Mesendoderm (in vitro differentiated cells): ENCODE data around the gene NANS. TPM values are rescaled to one million over a fixed set of nuclear protein-coding genes. Genes with fewer than 3 reads are reported as not detected.

Experiments
- DNase-seq: peaks from one replicate; pipeline ENCODE4 v3.0.0; 2013
- H2AK5ac ChIP-seq: 2 replicates; pipeline ENCODE4 v1.6.1; 2013; ENCODE audit warnings: low read length, inconsistent platforms
- H2BK120ac ChIP-seq: 2 replicates; pipeline ENCODE4 v1.6.1; 2013; ENCODE audit warnings: low read depth, mild to moderate bottlenecking, low read length, moderate library complexity, mixed read lengths
- H2BK15ac ChIP-seq: replicated peaks from 2 replicates; pipeline ENCODE4 v1.6.1; 2013; ENCODE audit warnings: low read depth, mild to moderate bottlenecking, moderate library complexity
- H2BK5ac ChIP-seq: 2 replicates; pipeline ENCODE4 v1.6.1; 2013; ENCODE audit warnings: low read length, inconsistent platforms
- H3K18ac ChIP-seq: 2 replicates; pipeline ENCODE4 v1.6.1; 2013; ENCODE audit warnings: mild to moderate bottlenecking, low read length, mixed read lengths
- H3K23ac ChIP-seq: one replicate; pipeline ENCODE4 v1.6.1; 2013; ENCODE audit warnings: low read length
- H3K27ac ChIP-seq: 2 replicates; pipeline ENCODE4 v1.5.1; 2013; ENCODE audit warnings: low read depth, mild to moderate bottlenecking, inconsistent platforms, low read length, moderate library complexity
- H3K27me3 ChIP-seq: 2 replicates; pipeline ENCODE4 v1.6.1; 2013; ENCODE audit warnings: low read length, control low read depth, mild to moderate bottlenecking, inconsistent platforms; ENCODE audit not compliant: insufficient read depth, poor library complexity
- H3K36me3 ChIP-seq: 2 replicates; pipeline ENCODE4 v1.6.1; 2013; ENCODE audit warnings: low read length, inconsistent platforms; ENCODE audit not compliant: control insufficient read depth, insufficient read depth
- H3K4ac ChIP-seq: one replicate; pipeline ENCODE4 v1.6.1; 2013; ENCODE audit warnings: low read depth, mild to moderate bottlenecking, low read length, moderate library complexity
- H3K4me1 ChIP-seq: 2 replicates; pipeline ENCODE4 v1.6.1; 2013; ENCODE audit warnings: low read depth, low read length, inconsistent platforms; ENCODE audit not compliant: control insufficient read depth
- H3K4me2 ChIP-seq: 2 replicates; pipeline ENCODE4 v1.6.1; 2013; ENCODE audit warnings: low read length
- H3K4me3 ChIP-seq: 2 replicates; pipeline ENCODE4 v1.5.1; 2013; ENCODE audit warnings: mild to moderate bottlenecking, low read length
- H3K56ac ChIP-seq: one replicate; pipeline ENCODE4 v1.6.1; 2013; ENCODE audit warnings: low read length
- H3K79me1 ChIP-seq: 2 replicates; pipeline ENCODE4 v1.6.1; 2013; ENCODE audit warnings: low read length, inconsistent platforms
- H3K79me2 ChIP-seq: 2 replicates; pipeline ENCODE4 v1.6.1; 2013; ENCODE audit warnings: mild to moderate bottlenecking, low read length; ENCODE audit not compliant: control insufficient read depth, insufficient read depth
- H3K9ac ChIP-seq: 2 replicates; pipeline ENCODE4 v1.6.1; 2013; ENCODE audit warnings: low read length, inconsistent platforms
- H4K5ac ChIP-seq: one replicate; pipeline ENCODE4 v1.6.1; 2013; ENCODE audit warnings: low read length
- H4K8ac ChIP-seq: one replicate; pipeline ENCODE4 v1.6.1; 2013; ENCODE audit warnings: low read depth, mild to moderate bottlenecking, control low read depth, low read length, moderate library complexity
- WGBS: extraction: QIAGEN DNeasy Blood & Tissue Kit; methylation state at CpG from one replicate; pipeline ENCODE4 v1.1.7; 2013; ENCODE audit warnings: low lambda C conversion rate, missing lambda C conversion rate; ENCODE audit not compliant: insufficient coverage; ENCODE audit errors: extremely low coverage; 5-methylcytosine and 5-hydroxymethylcytosine counted together
- polyA plus RNA-seq, 2 experiments: library from polyadenylated mRNA; stranded (reverse); fragments of 200-250 nt; gene quantifications; one replicate each; pipeline ENCODE4 v1.2.3, GENCODE V29; 2013

Gene NANS
- 82.6 TPM for polyA plus RNA-seq (2013, experiment 1 of 2)
- 83.9 TPM for polyA plus RNA-seq (2013, experiment 2 of 2)

GRCh38 chr9:98056269-98057137 lies at the start of gene NANS:
Gene NANS, plus strand, starts transcription at chr9:98056732. Its CDS starts 77 bp downstream, at chr9:98056809.
- Histone ChIP-seq H3K79me1 (peaks cover 7% of the 10 kb centered on the region), H3K4me1 (no peaks in the 10 kb centered on the region), H3K27me3 (no peaks in the 10 kb centered on the region), H3K9ac (peak within 1 kb of the TSS; percentile 91), H3K4me2 (peak within 1 kb of the TSS; percentile 96), H2BK5ac (no peak within 1 kb of the TSS), H2AK5ac (no peak within 1 kb of the TSS), H4K5ac (no peak within 1 kb of the TSS), H2BK15ac (no peak within 1 kb of the TSS), H2BK120ac (peak within 1 kb of the TSS; percentile 15), H3K56ac (peak within 1 kb of the TSS; percentile 98), H4K8ac (no peak within 1 kb of the TSS), H3K23ac (no peak within 1 kb of the TSS), H3K4ac (no peak within 1 kb of the TSS), H3K27ac (no peak within 1 kb of the TSS), H3K79me2 (peaks cover 6% of the 10 kb centered on the region), H3K4me3 (peak within 1 kb of the TSS; percentile 93), H3K36me3 (no peaks in the 10 kb centered on the region), H3K18ac (peak within 1 kb of the TSS; percentile 88)
- DNase-seq: peak; percentile 97
- WGBS: no CpG with 5 or more reads among the region's 80 CpGs

GRCh38 chr9:98007251-98007928 lies 49.1 kb upstream of the NANS start:
- peaks cover 20% of the 10 kb centered on the region for H3K79me1 ChIP-seq
- H3K23ac ChIP-seq: no peak overlapping the region
- no peaks in the 10 kb centered on the region for H3K27me3 ChIP-seq
- no peak overlapping the region for H3K9ac ChIP-seq
- H3K4me2 ChIP-seq: no peak overlapping the region
- H3K56ac ChIP-seq: no peak overlapping the region
- no peak overlapping the region for H2BK15ac ChIP-seq
- H4K5ac ChIP-seq: no peak overlapping the region
- DNase-seq: no peak
- H2BK5ac ChIP-seq: no peak overlapping the region
- no peak overlapping the region for H3K27ac ChIP-seq
- no peak overlapping the region for H4K8ac ChIP-seq
- H2BK120ac ChIP-seq: no peak overlapping the region
- WGBS: no CpG with 5 or more reads among the region's 13 CpGs
- H3K36me3 ChIP-seq: peaks cover 35% of the 10 kb centered on the region
- H3K79me2 ChIP-seq: peaks cover 10% of the 10 kb centered on the region
- no peak overlapping the region for H3K18ac ChIP-seq
- no peak overlapping the region for H3K4ac ChIP-seq
- H3K4me1 ChIP-seq: no peaks in the 10 kb centered on the region
- H3K4me3 ChIP-seq: no peak overlapping the region
- H2AK5ac ChIP-seq: no peak overlapping the region

- no peak overlapping the region for H3K27ac ChIP-seq
- no peak overlapping the region for H4K8ac ChIP-seq
- no peak overlapping the region for H3K18ac ChIP-seq
- no peaks in the 10 kb centered on the region for H3K27me3 ChIP-seq
- no peak overlapping the region for H3K4me2 ChIP-seq
- H2BK15ac ChIP-seq: no peak overlapping the region
- H3K56ac ChIP-seq: no peak overlapping the region
- H3K9ac ChIP-seq: no peak overlapping the region
- H3K23ac ChIP-seq: no peak overlapping the region
- DNase-seq: no peak
- H2AK5ac ChIP-seq: no peak overlapping the region
- H3K4ac ChIP-seq: no peak overlapping the region
- H3K4me1 ChIP-seq: no peaks in the 10 kb centered on the region
- peaks cover 34% of the 10 kb centered on the region for H3K36me3 ChIP-seq
- H3K79me2 ChIP-seq: peaks cover 7% of the 10 kb centered on the region
- peaks cover 14% of the 10 kb centered on the region for H3K79me1 ChIP-seq
- no CpG with 5 or more reads among the region's 3 CpGs for WGBS
- no peak overlapping the region for H3K4me3 ChIP-seq
- H4K5ac ChIP-seq: no peak overlapping the region
- H2BK120ac ChIP-seq: no peak overlapping the region
- H2BK5ac ChIP-seq: no peak overlapping the region
These were observed 47.8 kb upstream of the NANS start for GRCh38 chr9:98008764-98009163.

- H3K79me2 ChIP-seq: peaks cover 6% of the 10 kb centered on the region
- no peaks in the 10 kb centered on the region for H3K27me3 ChIP-seq
- no peaks in the 10 kb centered on the region for H3K4me1 ChIP-seq
- no CpG with 5 or more reads among the region's 6 CpGs for WGBS
- H3K23ac ChIP-seq: no peak overlapping the region
- H3K4ac ChIP-seq: no peak overlapping the region
- no peak overlapping the region for H2BK5ac ChIP-seq
- H3K56ac ChIP-seq: no peak overlapping the region
- H2AK5ac ChIP-seq: no peak overlapping the region
- H4K8ac ChIP-seq: no peak overlapping the region
- H2BK120ac ChIP-seq: no peak overlapping the region
- no peak overlapping the region for H4K5ac ChIP-seq
- DNase-seq: no peak
- no peak overlapping the region for H3K27ac ChIP-seq
- H3K9ac ChIP-seq: no peak overlapping the region
- no peak overlapping the region for H3K4me3 ChIP-seq
- H3K4me2 ChIP-seq: no peak overlapping the region
- peaks cover 13% of the 10 kb centered on the region for H3K79me1 ChIP-seq
- peaks cover 34% of the 10 kb centered on the region for H3K36me3 ChIP-seq
- no peak overlapping the region for H3K18ac ChIP-seq
- no peak overlapping the region for H2BK15ac ChIP-seq
These were observed 47.1 kb upstream of the NANS start for GRCh38 chr9:98009437-98009836.

GRCh38 chr9:98009936-98010335 lies 46.6 kb upstream of the NANS start:
- no peak overlapping the region for H4K5ac ChIP-seq
- no peak overlapping the region for H2BK120ac ChIP-seq
- no peak for DNase-seq
- H3K4ac ChIP-seq: no peak overlapping the region
- no peaks in the 10 kb centered on the region for H3K4me1 ChIP-seq
- H3K36me3 ChIP-seq: peaks cover 33% of the 10 kb centered on the region
- no peak overlapping the region for H3K27ac ChIP-seq
- H2BK15ac ChIP-seq: no peak overlapping the region
- H3K4me3 ChIP-seq: no peak overlapping the region
- H4K8ac ChIP-seq: no peak overlapping the region
- peaks cover 11% of the 10 kb centered on the region for H3K79me1 ChIP-seq
- H2AK5ac ChIP-seq: no peak overlapping the region
- no peak overlapping the region for H2BK5ac ChIP-seq
- no CpG with 5 or more reads among the region's 1 CpG for WGBS
- H3K4me2 ChIP-seq: no peak overlapping the region
- peaks cover 5% of the 10 kb centered on the region for H3K79me2 ChIP-seq
- no peak overlapping the region for H3K56ac ChIP-seq
- H3K27me3 ChIP-seq: no peaks in the 10 kb centered on the region
- H3K23ac ChIP-seq: no peak overlapping the region
- no peak overlapping the region for H3K9ac ChIP-seq
- no peak overlapping the region for H3K18ac ChIP-seq
